GM19099 (cell line): ENCODE data around the gene CPT1B.

Experiments
- POLR2A ChIP-seq: IDR thresholded peaks from 3 replicates; pipeline ENCODE4 v1.6.1; 2011; ENCODE audit warnings: low read depth; ENCODE audit not compliant: insufficient read length; ENCODE audit errors: extremely low read depth

The CPT1B gene

DNA sequence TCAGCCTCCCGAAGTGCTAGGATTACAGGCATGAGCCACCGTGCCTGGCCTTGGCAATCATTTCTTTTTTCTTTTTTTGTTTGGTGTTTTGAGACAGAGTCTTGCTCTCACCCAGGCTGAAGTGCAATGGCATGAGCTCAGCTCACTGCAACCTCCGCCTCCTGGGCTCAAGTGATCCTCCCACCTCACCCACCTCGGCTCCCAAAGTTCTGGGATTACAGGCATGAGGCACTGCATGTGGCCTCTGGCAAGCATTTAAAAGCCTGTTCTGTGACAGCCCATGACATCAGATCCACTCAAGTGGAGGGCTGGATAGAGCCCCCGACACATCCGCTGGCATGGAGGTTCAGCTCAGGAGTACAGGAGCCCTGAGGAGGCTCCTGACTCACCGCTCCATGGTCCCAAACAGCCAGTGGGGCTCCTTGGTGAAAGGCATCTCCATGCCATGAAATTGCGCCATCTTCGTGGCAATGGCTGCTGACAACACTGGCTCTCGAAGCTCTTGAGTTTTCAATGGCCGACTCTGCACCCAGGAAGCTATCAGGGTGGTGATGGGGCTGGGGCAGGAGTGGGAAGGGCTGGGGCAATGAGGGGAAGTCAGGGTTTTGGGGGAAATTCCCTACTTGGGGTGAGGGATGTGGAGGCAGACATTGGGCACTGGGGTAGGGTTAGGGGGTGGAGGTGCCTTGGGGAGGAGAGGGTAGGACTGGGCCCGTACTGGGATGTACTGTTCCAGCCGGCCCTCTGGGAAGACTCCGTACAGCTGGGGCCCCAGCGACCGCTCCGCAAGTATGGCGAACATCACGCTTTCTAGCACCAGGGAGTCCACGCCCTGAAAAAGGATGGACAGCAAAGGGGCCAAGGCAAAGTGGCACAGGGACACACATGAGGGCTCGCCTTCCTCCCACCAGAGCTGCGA, 3.1 kb upstream of the CPT1B start:
- no peak for TF ChIP-seq POLR2A

DNA sequence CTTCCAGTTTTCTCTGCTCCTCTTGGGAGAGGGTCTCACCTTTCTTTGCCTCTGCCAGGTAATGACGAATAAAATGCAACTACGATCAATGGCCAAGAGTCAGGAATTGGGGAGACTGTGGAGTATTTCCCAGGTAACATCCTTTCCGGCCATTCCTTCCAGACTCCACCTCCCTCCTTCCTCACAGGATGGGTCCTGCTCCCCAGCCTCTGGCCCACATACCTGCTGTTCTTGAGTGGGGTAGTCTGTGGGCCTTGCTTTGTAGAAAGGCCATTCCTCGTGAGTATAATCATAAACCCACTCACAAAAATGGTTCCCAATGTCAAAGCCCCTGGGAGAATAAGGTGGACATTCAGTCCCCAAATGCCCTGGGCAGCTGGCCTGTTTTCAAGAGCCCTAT, 1.5 kb upstream of the CPT1B start:
- TF ChIP-seq POLR2A: no peak

GRCh38 chr22:50578776-50579310, 616 bp upstream of the CPT1B start:
- TF ChIP-seq POLR2A: no peak

GRCh38 chr22:50577697-50577986, 585 bp downstream of the CPT1B start:
- TF ChIP-seq POLR2A: no peak

- TF ChIP-seq POLR2A: no peak
These were observed 1.2 kb downstream of the CPT1B start for GRCh38 chr22:50576806-50577696.

DNA sequence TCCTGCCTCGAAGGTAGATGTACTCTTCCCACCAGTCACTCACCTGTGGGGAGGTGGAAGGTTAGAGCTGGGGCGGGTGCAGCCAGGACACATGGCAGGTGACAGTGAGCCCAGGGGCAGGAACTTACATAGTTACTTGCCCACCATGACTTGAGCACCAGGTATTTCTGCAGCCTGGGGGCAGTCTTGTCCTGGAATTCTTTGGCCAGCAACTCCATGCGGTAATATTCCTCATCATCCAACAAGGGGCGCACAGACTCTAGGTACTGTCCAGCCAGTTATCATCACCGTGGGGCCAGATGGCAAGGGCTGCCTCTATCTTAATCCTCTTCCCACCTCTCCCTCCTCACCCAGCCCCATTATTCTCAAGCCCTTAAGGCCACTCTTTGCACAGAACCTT, 2.2 kb downstream of the CPT1B start:
- no peak for TF ChIP-seq POLR2A

- TF ChIP-seq POLR2A: no peak
These were observed 2.7 kb downstream of the CPT1B start for GRCh38 chr22:50575426-50575941.

DNA sequence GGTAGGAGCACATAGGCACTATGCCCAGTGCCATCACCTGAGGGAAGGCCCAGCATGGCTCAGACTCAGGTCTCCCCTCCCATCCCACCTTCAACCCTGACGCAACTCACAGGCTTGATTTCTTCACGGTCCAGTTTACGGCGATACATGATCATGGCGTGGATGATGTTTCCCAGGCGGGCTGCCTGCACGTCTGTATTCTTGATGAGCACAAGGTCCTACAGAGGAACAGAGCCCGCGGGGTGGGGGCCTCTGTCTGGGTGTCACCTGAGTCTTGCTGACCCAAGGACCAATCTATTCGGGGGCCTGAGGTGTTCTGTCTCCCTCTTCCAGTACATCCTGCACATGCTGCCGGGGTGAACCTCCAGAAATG, 3.9 kb downstream of the CPT1B start:
- TF ChIP-seq POLR2A: no peak

GRCh38 chr22:50573491-50574382, 4.5 kb downstream of the CPT1B start:
- TF ChIP-seq POLR2A: no peak

DNA sequence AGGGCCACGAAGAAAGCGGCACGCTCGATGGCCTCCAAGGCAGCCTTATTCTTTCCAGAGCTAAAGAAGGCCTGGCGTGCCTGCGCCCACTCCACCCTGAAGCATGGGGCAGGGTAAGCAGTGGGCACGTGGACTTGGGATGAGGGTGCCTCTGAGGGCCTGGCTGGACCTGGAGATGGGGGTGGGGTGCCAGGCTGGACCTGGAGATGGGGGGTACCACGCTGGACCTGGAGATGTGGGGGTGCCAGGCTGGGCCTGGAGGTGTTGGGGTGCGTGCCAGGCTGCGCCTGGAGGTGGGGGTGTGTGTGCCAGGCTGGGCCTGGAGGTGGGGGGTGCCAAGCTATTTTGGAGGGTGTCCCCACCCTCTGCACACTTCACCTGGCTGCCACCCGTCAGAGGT, 5.3 kb downstream of the CPT1B start:
- no peak for TF ChIP-seq POLR2A

GRCh38 chr22:50571264-50572175, 6.7 kb downstream of the CPT1B start:
- no peak for TF ChIP-seq POLR2A

DNA sequence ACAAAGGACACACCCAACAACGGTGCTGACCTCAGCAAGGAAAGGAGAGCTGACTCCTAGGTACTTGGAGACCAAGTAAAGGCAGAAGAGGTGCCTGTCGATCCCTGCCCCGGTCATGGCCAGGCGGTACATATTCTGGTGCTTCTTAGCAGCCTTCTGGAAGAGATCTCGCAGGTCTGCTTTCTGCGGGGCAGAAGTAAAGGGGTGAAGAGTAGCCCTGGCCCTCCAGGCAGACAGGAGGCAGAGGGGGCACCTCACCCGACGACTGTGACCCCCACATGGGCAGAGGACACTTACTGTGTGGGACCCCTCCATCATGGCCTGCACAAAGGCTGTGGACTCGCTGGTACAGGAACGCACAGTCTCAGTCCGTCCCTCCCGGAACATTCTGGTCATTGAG, 7.4 kb downstream of the CPT1B start:
- no peak for TF ChIP-seq POLR2A

DNA sequence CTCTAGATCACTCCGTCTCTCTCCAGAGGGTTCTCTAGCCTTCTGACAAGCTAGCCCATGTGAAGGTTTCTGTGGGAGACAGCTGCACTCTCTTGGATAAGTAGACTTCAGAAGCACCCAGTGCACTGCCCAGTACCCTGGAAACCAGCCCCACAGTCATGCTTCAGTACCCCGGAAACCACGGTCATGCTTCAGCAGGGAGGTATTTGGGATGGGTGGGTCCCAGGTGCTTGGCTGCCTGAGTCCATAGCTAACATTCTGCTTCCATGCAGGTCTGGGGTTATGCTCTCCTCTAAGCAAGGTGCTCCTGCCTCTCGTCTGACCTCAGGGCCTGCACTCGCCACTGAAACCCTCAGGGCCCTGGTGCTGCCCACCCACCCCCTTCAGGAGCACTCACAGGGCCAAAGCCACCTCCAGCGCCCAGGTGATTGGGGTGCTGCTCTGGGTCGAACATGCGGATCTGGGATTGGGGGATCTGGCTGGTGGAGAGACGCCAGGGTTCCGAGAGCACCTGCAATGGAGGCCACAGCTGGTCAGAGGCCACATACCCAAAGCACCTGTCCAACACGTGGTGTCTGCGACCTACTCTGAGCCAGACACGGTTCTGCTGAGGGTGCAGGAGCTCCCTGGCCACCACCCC, 8.2 kb downstream of the CPT1B start:
- no peak for TF ChIP-seq POLR2A
